Upper lobe of right lung (tissue), 1 donor: Measurements from ENCODE around the gene GRM3. TPM values are rescaled to one million over a fixed set of nuclear protein-coding genes. Genes with fewer than 3 reads are reported as not detected.

Experiments
- ATAC-seq: fragments of 200-7000 bp; cut with Tn5 transposase; one replicate; pipeline ENCODE4 v1.9.1; 2020; ENCODE audit warnings: mild to moderate bottlenecking, moderate library complexity
- DNase-seq: peaks from one replicate; pipeline ENCODE4 v3.0.0-alpha.2; 2020
- H3K27ac ChIP-seq: fragments of 200-600 bp; one replicate; pipeline ENCODE4 v1.8.0; 2022
- H3K27me3 ChIP-seq: fragments of 200-600 bp; one replicate; pipeline ENCODE4 v1.8.0; 2022; ENCODE audit warnings: mild to moderate bottlenecking
- H3K36me3 ChIP-seq: fragments of 200-600 bp; one replicate; pipeline ENCODE4 v1.8.0; 2022
- H3K4me1 ChIP-seq: fragments of 200-600 bp; one replicate; pipeline ENCODE4 v1.8.0; 2022
- H3K4me3 ChIP-seq: fragments of 200-600 bp; one replicate; pipeline ENCODE4 v1.8.0; 2022; ENCODE audit warnings: mild to moderate bottlenecking
- H3K9me3 ChIP-seq: fragments of 200-600 bp; one replicate; pipeline ENCODE4 v1.8.0; 2022
- intact Hi-C: fragments of 100-400 bp; cut with DNase I; formaldehyde crosslinking; loops from one replicate; pipeline ENCODE4 v1.11.0; 2022
- total RNA-seq: library from RNA; stranded (reverse); fragmentation: NEBNext Ultra II Directional; extraction: Animal tissue kit (Norgen Biotek cat#: 25700); gene quantifications from one replicate; pipeline ENCODE4 v1.2.1, GENCODE V29; 2021
- TF ChIP-seq, protein P1 (sequence below): fragments of 200-600 bp; IDR thresholded peaks from one replicate; pipeline ENCODE4 v1.8.0; 2022; ENCODE audit warnings: antibody characterized with exemption
- donor health status: DM: no; HTN: yes; CAD: no; lungs with severe emphysema.

The GRM3 gene
- total RNA-seq, 1 donor from 2014 or later = not detected

- intact Hi-C loops = no loop called here
- peaks cover 39% of the 10 kb centered on the region for H3K27me3 ChIP-seq
- no peaks in the 10 kb centered on the region for H3K36me3 ChIP-seq
- TF ChIP-seq, protein P1, sequence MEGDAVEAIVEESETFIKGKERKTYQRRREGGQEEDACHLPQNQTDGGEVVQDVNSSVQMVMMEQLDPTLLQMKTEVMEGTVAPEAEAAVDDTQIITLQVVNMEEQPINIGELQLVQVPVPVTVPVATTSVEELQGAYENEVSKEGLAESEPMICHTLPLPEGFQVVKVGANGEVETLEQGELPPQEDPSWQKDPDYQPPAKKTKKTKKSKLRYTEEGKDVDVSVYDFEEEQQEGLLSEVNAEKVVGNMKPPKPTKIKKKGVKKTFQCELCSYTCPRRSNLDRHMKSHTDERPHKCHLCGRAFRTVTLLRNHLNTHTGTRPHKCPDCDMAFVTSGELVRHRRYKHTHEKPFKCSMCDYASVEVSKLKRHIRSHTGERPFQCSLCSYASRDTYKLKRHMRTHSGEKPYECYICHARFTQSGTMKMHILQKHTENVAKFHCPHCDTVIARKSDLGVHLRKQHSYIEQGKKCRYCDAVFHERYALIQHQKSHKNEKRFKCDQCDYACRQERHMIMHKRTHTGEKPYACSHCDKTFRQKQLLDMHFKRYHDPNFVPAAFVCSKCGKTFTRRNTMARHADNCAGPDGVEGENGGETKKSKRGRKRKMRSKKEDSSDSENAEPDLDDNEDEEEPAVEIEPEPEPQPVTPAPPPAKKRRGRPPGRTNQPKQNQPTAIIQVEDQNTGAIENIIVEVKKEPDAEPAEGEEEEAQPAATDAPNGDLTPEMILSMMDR = no peak
- no peaks in the 10 kb centered on the region for H3K9me3 ChIP-seq
- no peak overlapping the region for H3K27ac ChIP-seq
- H3K4me3 ChIP-seq = peak overlapping the region; percentile 9
- ATAC-seq = peak; percentile 40
- peak; percentile 64 for DNase-seq
- peaks cover 11% of the 10 kb centered on the region for H3K4me1 ChIP-seq
Measured at GRCh38 chr7:86644282-86645224, 844 bp downstream of the GRM3 start.

GRCh38 chr7:86645225-86645608, 1.5 kb downstream of the GRM3 start:
- H3K27ac ChIP-seq = no peak overlapping the region
- H3K36me3 ChIP-seq = no peaks in the 10 kb centered on the region
- peaks cover 11% of the 10 kb centered on the region for H3K4me1 ChIP-seq
- no peaks in the 10 kb centered on the region for H3K9me3 ChIP-seq
- H3K4me3 ChIP-seq = no peak overlapping the region
- TF ChIP-seq, protein P1 = no peak
- no peak for DNase-seq
- intact Hi-C loops = no loop called here
- ATAC-seq = no peak
- H3K27me3 ChIP-seq = peaks cover 39% of the 10 kb centered on the region

GRCh38 chr7:86645676-86646276, 2.1 kb downstream of the GRM3 start:
- intact Hi-C loops = no loop called here
- H3K36me3 ChIP-seq = no peaks in the 10 kb centered on the region
- peaks cover 11% of the 10 kb centered on the region for H3K4me1 ChIP-seq
- TF ChIP-seq, protein P1 = no peak
- no peak for DNase-seq
- ATAC-seq = no peak
- H3K4me3 ChIP-seq = no peak overlapping the region
- peaks cover 39% of the 10 kb centered on the region for H3K27me3 ChIP-seq
- H3K27ac ChIP-seq = no peak overlapping the region
- no peaks in the 10 kb centered on the region for H3K9me3 ChIP-seq

- Histone ChIP-seq H3K4me3 (no peak overlapping the region), H3K9me3 (no peaks in the 10 kb centered on the region), H3K36me3 (no peaks in the 10 kb centered on the region), H3K27me3 (peaks cover 29% of the 10 kb centered on the region), H3K4me1 (peaks cover 11% of the 10 kb centered on the region), H3K27ac (no peak overlapping the region)
- intact Hi-C loops = no loop called here
- no peak for ATAC-seq
- TF ChIP-seq, protein P1 = no peak
- DNase-seq = no peak
Measured at GRCh38 chr7:86647385-86648094, 3.8 kb downstream of the GRM3 start.

DNA sequence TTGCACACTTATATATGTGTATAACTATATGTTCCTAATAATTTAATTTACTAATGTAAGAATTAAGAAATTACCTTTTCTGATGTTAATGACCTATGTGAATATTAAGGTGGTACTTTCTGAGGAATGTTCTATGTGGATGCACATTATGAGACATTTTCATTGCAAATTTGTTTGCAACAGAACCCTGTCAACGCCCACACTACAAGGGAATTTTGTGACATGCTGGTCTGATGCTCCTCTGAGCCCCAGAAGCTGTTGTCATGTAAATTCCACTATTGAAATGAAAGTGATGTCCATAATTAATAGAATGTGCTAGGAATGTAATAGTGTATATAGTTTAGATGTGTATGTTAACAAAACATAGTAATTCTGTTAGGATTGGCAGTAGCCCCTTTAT, 4.5 kb downstream of the GRM3 start:
- no peak for ATAC-seq
- Histone ChIP-seq H3K36me3 (no peaks in the 10 kb centered on the region), H3K9me3 (no peaks in the 10 kb centered on the region), H3K4me1 (peaks cover 11% of the 10 kb centered on the region), H3K4me3 (no peak overlapping the region), H3K27ac (no peak overlapping the region), H3K27me3 (peaks cover 22% of the 10 kb centered on the region)
- TF ChIP-seq, protein P1 = no peak
- intact Hi-C loops = no loop called here
- no peak for DNase-seq
